NCI-H774 (cell line): ENCODE results near the gene ZCCHC2.

Experiments
- DNase-seq: peaks from one replicate; lab custom pipeline; 2025; lab: John Stamatoyannopoulos, UW

ZCCHC2 gene

DNA sequence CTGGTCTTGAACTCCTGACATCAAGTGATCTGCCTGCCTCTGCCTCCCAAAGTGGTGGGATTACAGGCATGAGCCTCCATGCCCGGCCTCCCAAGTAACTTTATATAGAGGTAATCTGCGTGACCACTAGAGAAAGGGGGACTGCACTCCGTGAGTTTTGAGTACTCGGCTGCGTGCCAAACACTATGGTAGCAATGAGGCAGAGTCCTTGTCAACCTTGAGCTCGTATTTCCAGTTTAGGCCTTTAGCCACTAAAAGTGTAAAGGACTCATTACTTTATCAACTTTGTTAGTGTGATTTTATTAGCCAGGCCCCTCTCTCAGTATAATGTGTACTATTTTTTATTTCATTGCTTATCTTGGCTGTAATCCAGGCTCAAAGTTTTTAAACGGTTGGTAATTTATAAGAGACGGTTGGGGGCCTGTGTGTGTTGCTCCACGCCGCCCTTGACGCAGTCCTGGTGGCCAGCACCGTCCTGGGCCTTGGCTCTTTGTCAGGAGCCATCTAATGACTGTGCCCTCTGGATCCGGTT lies 56.2 kb downstream of the ZCCHC2 start:
- DNase-seq, result no peak

- DNase-seq, result no peak
Observed at GRCh38 chr18:62583376-62583775, 60.6 kb downstream of the ZCCHC2 start.

GRCh38 chr18:62584241-62585120 lies 61.7 kb downstream of the ZCCHC2 start:
- peak; percentile 56 for DNase-seq

DNA sequence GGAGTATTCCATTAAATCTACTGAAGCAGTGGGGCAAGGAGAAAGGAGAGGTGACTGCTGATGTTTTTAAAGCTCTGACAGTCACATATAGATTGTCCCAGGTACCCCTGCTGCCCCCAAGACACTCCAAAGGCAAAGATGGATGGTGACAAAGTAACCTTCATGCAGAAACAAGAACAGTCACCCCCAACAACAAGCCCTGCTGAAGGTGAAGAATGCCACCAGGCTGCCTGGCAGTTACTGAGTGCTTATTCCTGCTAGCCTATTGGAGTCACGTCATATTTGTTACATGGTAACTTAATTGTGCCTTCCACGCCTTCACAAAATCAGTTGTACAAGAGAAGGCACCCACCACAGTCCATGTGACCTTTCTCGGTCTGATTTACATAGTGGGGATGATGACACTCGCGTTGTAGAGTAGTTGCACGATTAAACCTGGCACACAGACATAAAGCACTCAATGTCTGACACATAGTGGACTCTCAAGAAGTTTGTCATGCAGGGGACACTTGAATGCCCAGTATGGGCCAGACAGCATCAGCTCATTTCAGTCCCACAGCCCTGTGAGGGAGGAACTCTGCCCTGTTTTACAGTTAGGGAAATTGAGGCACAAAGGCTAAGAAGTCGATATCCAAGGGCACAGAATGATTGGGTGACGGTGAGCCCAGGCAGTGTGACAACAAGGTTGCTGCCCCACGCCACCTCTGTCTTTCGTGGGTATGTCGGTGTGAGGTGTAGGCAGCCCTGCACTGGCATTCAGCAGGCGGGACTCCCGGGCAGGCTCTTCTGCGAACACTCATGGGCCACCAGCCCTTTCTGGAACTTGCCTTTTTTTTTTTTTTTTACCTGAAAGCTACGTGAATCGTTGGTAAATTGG lies 62.7 kb downstream of the ZCCHC2 start:
- no peak for DNase-seq

DNA sequence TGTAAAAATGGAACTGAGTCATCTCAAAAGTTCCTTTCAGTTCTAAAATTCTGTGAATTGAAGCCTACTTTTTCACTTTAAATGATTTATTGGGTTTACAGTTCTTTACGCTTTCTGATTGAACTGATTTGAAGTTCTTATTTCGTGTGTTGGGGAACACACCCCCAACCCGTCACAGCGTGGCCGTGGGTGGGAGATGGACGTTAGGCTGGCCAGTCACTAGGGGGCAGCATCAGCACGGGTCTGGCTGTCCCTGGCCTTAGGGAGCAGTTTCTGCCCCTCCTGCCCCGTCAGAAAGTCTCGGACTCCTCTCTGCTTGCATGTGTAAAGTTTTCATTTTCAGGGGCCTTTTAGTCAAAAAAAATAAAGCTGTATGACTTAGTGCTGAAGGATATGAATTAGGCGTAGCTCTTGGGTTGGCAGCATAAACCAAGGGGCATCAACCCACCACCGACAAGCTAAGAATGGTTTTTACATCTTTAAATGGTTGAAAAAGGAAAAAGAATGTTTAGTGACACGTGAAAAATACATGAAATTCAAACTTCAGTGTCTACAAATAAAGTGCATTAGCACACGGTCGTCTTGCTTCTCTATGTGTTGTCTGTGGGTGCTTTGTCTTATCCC lies 63.4 kb downstream of the ZCCHC2 start:
- peak; percentile 23 for DNase-seq

GRCh38 chr18:62586781-62587487 lies 64.1 kb downstream of the ZCCHC2 start:
- no peak for DNase-seq

DNA sequence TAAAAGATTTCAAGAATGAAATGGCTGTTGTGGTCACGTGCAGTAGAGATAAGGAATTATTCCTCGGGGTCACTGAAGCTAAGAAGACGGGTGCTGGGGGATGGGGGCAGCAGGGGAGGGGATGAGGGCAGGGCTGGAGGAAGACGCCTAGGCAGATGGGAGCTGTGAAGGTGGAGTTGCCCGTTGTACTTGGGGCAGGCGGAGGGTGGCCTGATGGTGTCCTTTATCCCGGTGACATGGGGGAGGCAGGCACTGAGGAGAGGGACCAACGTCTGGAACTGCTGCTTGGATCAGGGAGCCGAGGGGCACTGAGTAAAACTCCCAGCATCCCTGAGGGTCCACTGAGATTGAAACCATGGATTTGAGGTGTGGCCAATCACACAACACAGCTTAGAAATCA lies 64.9 kb downstream of the ZCCHC2 start:
- no peak for DNase-seq

DNA sequence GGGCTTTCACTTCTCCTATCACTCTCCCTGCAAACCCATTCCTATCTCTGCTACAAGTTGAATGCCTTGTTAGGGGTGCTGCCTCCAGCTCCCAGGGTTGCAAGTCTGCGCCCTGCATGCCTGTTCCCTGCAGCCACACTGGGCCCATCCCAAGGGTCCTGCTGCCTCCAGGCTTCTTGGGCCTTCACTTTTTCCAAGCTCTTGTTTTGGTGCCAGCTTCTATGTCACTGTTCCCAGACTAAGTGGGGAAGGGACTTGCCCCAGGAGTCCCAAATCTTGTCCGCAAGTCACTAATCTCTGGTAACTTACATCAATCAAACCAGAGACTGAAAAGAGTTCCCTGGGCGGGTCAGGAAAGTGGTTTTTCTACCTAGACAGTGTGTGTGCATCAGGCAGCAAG lies 65.4 kb downstream of the ZCCHC2 start:
- no peak for DNase-seq

GRCh38 chr18:62590799-62591590 lies 68.2 kb downstream of the ZCCHC2 start:
- DNase-seq, result no peak

DNA sequence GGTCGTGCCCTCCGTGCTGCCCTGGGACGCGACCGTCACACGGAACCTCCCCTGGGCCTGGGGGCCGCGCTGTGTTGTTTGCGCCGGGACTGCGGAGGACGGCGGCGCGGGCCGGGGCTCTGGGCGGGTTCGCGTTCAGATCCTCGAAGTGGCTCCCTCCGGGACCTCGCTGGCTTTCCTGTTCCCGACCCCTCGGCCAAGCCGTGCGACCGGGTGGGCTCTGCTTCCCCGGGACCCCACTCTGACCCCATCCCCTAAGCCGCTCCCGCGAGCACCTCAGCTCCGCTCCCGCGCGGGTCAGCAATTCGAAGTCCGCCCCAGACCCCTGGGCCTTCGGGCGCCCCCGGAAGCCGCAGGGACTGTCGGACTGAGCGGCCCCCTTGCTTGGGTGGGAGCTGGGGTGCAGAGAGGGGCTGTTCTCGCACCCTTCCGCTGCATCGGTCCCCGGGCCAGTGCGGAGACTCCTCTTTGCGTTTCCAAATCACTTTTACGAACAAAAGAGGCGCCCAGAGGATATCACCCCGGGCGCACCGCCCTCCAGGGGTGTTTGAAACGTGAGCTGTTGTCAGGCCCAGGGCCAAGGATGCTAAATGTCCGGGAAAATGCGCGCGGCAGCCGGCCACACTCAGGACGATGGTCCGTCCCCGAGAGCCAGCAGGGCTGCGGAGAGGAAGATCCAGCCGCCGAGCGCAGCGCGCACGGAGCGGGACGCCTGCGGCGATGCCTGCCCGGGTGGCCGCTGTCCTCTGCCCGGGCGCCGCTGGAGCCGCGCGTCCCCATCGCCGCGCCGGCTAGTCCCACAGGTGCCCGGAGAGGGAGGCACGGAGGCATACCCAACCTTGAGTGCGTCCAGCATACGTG lies 73.5 kb downstream of the ZCCHC2 start:
- DNase-seq, result no peak

GRCh38 chr18:62601871-62602270 lies 79.0 kb downstream of the ZCCHC2 start:
- DNase-seq, result no peak

GRCh38 chr18:62602706-62603105 lies 79.9 kb downstream of the ZCCHC2 start:
- no peak for DNase-seq

- no peak for DNase-seq
Observed at GRCh38 chr18:62603211-62603610, 80.4 kb downstream of the ZCCHC2 start.

- no peak for DNase-seq
Observed at GRCh38 chr18:62603979-62604378, 81.2 kb downstream of the ZCCHC2 start.

DNA sequence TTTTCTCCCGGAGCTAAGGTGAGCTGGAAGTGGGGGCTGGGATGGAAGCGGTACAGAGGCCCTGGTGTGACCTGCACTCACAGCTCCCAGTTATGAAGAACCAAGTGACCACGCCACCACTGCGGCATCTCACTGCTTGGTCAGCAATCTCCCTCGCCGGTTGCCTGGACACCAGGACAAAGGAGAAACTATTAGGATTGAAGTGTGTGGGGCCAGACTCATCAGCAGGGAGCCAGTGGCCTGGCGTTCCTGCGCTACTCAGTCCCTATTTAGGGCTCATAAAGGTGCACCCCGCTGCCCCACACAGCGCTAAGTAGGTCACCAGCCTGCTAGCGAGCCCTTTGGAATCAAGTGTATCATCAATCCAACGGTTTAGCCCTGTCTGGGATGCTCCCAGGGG lies 82.9 kb downstream of the ZCCHC2 start:
- no peak for DNase-seq

- no peak for DNase-seq
Observed at GRCh38 chr18:62606106-62606505, 83.3 kb downstream of the ZCCHC2 start.

- DNase-seq, result no peak
Observed at GRCh38 chr18:62607302-62607701, 84.5 kb downstream of the ZCCHC2 start.

DNA sequence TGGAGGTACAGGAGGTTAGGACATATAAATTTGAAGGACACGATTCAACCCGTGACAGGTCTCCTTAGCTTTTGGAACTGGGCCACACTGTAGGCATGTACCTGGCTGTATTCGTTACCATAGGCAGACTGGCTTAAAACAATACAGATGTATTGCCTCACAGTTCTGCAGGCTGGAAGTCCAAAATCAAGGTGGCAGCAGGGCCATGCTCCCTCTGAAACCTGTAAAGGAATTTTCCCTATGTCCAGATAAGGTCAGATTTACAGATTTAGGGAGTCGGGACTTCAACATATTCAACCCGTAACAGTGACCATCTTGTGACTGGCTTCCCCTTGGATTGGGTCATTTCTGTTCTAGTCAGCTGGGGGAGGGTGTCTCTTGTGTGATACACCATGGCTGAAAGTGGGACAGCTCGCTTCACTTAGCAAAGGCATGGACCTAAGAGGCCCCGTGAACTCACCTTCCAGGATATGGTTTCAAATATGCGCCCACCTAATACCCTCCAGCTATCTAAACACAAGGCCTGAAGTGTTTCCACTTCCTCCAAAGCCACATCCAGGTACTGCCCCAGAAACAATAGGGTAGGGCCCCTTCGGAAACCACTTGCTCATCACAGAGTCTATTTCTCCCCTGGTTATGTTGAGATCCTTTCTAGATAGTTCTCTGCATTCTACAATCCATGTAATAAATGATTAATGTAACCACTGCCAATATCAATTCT lies 85.0 kb downstream of the ZCCHC2 start:
- DNase-seq, result no peak

GRCh38 chr18:62609764-62610163 lies 86.9 kb downstream of the ZCCHC2 start:
- DNase-seq, result no peak
